ENCODE measurements around the gene B3GNT5.

B3GNT5 gene

DNA sequence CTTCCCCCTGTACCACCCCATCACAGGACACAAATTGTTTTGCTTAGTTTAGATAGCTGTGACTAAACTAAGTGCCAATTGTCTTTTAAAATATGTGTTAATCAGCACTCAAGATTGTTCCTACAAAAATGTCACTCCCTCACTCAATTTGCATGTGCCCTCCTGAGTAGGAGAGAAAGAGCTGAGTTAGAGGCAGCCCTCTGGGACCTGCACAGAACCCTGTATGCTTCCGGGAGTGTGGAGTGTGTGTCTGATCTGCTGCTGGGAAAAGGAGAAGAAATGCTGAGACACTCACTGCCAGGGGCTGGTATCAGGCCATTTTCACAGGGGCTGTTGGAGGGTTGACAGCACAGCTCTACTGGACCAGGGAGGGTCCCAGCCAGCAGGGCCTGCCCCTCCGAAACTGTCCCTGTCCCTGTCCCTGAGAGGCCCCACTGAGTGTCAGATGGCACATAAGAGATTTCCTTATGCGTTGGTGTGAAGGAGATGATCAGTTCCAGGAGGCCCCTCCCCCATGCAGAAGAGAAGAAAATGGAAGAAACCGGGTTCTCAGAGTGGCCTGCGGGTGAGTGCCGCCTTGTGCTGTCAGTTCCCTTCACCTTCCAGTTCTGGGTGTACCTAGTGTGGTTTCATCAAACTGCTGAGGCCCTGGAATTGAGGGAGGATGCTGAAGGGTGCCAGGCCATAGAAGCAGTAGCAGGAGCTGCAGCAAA, 3.9 kb upstream of the B3GNT5 start:
- Mint-ChIP-seq H3K4me1 (peaks cover 5% of the 10 kb centered on the region), H3K27me3 (ENCODE audit: low read depth) (peaks cover 10% of the 10 kb centered on the region), H3K27ac (no peak overlapping the region), H3K4me3 (peak overlapping the region in 2 of 3 experiments; percentile 3 to 28), H3K9me3 (peaks cover 3% of the 10 kb centered on the region), H3K36me3 (ENCODE audit: low read depth) (no peaks in the 10 kb centered on the region)
- TF ChIP-seq, protein P1, sequence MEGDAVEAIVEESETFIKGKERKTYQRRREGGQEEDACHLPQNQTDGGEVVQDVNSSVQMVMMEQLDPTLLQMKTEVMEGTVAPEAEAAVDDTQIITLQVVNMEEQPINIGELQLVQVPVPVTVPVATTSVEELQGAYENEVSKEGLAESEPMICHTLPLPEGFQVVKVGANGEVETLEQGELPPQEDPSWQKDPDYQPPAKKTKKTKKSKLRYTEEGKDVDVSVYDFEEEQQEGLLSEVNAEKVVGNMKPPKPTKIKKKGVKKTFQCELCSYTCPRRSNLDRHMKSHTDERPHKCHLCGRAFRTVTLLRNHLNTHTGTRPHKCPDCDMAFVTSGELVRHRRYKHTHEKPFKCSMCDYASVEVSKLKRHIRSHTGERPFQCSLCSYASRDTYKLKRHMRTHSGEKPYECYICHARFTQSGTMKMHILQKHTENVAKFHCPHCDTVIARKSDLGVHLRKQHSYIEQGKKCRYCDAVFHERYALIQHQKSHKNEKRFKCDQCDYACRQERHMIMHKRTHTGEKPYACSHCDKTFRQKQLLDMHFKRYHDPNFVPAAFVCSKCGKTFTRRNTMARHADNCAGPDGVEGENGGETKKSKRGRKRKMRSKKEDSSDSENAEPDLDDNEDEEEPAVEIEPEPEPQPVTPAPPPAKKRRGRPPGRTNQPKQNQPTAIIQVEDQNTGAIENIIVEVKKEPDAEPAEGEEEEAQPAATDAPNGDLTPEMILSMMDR (IDR thresholded peaks at IDR 0.05; ENCODE audit: unreplicated experiment in 3 of 3) = no peak

DNA sequence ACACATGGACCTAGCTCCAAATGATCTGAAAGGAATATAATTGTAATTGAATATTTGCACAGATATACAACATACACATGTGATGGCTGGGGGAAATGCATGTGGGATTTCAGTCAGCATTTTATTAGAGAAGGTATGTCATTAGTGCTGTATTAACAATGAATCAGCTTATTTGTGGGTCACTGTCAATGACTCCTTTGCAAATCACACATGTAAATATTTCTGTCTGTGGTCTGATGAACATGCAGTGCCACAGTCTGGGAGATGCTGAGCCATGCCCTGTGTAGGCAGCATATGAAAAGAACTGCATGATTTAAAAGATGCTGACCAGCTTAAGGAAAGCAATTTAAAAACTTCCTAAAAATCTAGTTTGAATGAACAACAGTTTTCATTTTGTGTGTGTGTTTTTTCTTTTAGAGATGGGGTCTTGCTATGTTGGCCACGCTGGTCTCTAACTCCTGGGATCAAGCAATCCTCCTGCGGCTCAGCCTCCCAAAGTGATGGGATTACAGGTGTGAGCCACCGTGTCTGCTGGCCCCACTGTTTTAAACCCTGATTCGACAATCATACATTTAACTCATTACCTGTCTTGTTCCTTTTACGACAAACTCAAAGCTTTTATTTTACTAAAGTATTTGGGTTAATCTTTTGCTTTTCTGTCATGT, 803 bp upstream of the B3GNT5 start:
- Mint-ChIP-seq H3K27ac (peak overlapping the region; percentile 64 to 87 (median 81)), H3K9me3 (no peaks in the 10 kb centered on the region), H3K4me1 (peaks cover 13% of the 10 kb centered on the region), H3K36me3 (ENCODE audit: low read depth) (peaks cover 7% of the 10 kb centered on the region), H3K4me3 (peak overlapping the region in 2 of 3 experiments; percentile 76 to 84), H3K27me3 (ENCODE audit: low read depth) (peaks cover 10% of the 10 kb centered on the region)
- TF ChIP-seq, protein P1 (IDR thresholded peaks at IDR 0.05; ENCODE audit: unreplicated experiment in 3 of 3) = no peak

DNA sequence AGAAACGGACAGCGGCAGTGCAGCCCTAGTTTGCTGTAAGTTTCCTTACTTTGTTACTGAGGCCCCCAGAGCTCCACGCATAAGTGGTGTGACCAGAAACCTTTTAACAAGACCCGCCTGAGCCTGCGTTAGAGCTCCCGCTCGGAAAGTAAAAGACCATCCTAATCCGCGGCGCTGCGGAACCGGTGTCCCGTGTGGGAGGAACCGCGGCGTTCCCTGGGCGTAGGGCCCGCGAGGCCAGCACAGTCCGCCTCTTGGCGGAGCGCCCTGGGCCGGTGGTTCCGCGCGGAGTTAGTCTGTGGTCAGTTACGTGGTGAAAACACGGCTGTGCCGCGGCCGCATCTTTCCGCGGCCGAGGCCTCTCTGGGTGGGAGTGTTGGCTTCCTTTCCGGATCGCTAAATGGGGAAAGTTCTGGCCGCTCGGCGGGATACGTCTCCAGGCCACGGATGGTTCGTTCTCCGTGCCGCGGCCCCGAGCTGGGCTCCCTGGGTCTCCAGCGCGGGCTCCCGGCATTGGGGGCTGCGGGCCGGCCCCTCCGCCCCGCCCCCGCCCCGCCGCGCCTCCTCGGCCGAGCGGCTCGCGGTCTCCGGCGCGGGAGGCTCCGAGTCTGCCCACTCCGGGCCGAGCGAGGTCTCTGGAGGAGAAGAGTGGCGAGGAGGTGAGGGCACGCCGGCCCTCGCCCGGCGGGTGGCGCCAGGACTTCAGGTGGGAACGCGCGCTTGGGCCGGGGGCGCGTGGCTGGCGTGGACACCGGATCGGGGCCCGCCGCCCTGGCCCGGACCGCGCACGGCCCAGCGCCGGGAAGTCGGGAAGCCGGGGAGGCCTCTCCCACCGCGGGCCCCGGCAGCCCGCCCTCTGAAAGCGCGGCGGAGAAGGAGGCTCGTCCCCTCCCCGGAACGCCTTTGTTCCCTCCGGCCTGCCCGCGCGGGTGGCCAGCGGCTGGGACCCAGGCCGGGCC, 754 bp downstream of the B3GNT5 start:
- H3K27ac Mint-ChIP-seq = peak overlapping the region; percentile 64 to 94 (median 87)
- TF ChIP-seq, protein P1 (IDR thresholded peaks at IDR 0.05; ENCODE audit: unreplicated experiment in 3 of 3) = peak in 1 of 3 experiments; percentile 7
- H3K9me3 Mint-ChIP-seq = no peaks in the 10 kb centered on the region
- H3K36me3 Mint-ChIP-seq (ENCODE audit: low read depth) = peaks cover 18% of the 10 kb centered on the region
- H3K27me3 Mint-ChIP-seq (ENCODE audit: low read depth) = peaks cover 10% of the 10 kb centered on the region
- H3K4me1 Mint-ChIP-seq = peaks cover 13% of the 10 kb centered on the region
- peak overlapping the region; percentile 86 to 92 (median 91) for H3K4me3 Mint-ChIP-seq

DNA sequence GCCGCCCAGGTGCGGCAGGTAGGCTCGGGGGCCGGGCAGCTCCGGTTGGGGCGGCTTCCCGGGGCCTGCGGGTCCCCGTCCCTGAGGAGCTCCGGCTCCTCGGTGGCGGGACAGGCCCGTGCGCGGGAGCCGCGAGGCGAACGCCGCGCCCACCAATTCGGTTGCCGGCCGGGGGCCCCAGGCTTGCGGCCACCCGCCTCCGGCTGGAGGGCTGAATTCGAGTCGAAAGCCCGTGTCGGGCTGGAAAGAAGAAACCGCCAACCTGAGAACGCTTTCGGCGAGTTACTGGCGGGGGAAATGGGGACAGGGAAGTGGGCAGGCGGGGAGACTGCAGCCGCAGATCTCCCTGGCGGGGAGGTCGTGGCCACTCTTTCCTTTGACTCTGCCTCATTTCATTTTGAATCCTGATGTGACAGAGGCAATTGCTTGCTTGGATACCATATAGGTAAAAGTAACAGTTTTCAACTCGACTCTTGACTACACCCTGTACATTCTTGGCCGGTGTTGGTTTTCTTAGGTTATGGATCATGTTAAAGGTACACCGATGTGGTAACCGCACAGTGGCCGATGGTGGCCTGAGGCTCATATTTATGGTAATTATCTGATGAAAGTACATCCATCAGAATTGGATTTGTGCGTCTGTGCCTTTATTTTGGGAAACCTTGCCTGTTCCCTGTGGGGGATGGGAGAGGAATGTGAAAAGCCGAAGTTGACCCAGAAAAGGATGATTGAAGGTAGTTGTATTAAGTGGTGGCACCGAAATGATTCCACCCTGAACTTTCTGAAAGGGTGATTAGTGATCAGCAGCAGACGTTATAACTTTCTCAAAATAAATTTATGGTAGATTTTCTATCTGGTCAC, 1.7 kb downstream of the B3GNT5 start:
- Mint-ChIP-seq H3K9me3 (no peaks in the 10 kb centered on the region), H3K4me1 (peaks cover 17% of the 10 kb centered on the region)
- TF ChIP-seq, protein P1 (IDR thresholded peaks at IDR 0.05; ENCODE audit: unreplicated experiment in 3 of 3) = no peak

DNA sequence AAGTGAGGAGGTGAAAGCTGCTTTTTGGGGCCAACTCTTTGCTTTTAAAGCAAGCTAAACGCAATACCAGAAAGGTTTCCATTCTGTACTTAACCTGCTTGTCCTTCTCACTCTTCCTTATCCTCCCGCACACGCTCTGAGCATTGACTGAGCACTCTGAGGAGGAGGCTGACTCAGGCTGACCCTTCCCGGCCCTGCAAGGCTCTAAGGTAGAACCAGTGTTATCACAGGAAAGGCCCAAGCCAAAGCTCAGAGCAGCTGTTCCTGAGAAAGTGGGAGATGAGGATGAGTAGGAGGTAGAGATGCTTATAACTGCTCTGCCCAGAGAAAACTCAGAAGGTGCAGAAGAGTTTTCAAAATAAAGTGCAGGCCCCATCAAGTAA, 2.3 kb downstream of the B3GNT5 start:
- TF ChIP-seq, protein P1 (IDR thresholded peaks at IDR 0.05; ENCODE audit: unreplicated experiment in 3 of 3) = no peak

More for the DNA sequence above, 1.7 kb downstream of the B3GNT5 start:
- peak overlapping the region; percentile 88 to 92 (median 91) for H3K4me3 Mint-ChIP-seq
- peaks cover 22% of the 10 kb centered on the region for H3K36me3 Mint-ChIP-seq (ENCODE audit: low read depth)
- peak overlapping the region; percentile 88 to 97 (median 94) for H3K27ac Mint-ChIP-seq
- H3K27me3 Mint-ChIP-seq (ENCODE audit: low read depth) = peaks cover 1% of the 10 kb centered on the region

More for the DNA sequence above, 2.3 kb downstream of the B3GNT5 start:
- Mint-ChIP-seq H3K27ac (peak overlapping the region; percentile 88 to 97 (median 94)), H3K27me3 (ENCODE audit: low read depth) (no peaks in the 10 kb centered on the region), H3K36me3 (ENCODE audit: low read depth) (peaks cover 22% of the 10 kb centered on the region), H3K4me1 (peaks cover 23% of the 10 kb centered on the region), H3K4me3 (peak overlapping the region; percentile 88 to 92 (median 91)), H3K9me3 (no peaks in the 10 kb centered on the region)
